IPS-20b (cell line): Measurements from ENCODE around the gene DYNLT1.

Experiments used
- H3K27ac ChIP-seq: one replicate; pipeline ENCODE4 v1.5.1; 2013; ENCODE audit warnings: low read length
- H3K27me3 ChIP-seq: 2 replicates; pipeline ENCODE4 v1.6.1; 2013; ENCODE audit warnings: mild to moderate bottlenecking, low read length, inconsistent platforms; ENCODE audit not compliant: insufficient read depth
- H3K36me3 ChIP-seq: 2 replicates; pipeline ENCODE4 v1.6.1; 2013; ENCODE audit warnings: low read depth, mild to moderate bottlenecking, inconsistent platforms, low read length, moderate library complexity; ENCODE audit not compliant: insufficient read depth
- H3K4me1 ChIP-seq: 2 replicates; pipeline ENCODE4 v1.6.1; 2013; ENCODE audit warnings: mild to moderate bottlenecking, control low read depth, inconsistent platforms, low read length, moderate library complexity; ENCODE audit not compliant: insufficient read depth
- H3K4me3 ChIP-seq: 2 replicates; pipeline ENCODE4 v1.5.1; 2013; ENCODE audit warnings: mild to moderate bottlenecking, low read length, inconsistent platforms
- H3K9ac ChIP-seq: 2 replicates; pipeline ENCODE4 v1.6.1; 2013; ENCODE audit warnings: low read depth, mild to moderate bottlenecking, inconsistent platforms, low read length, moderate library complexity
- H3K9me3 ChIP-seq: 2 replicates; pipeline ENCODE4 v1.6.1; 2013; ENCODE audit warnings: mild to moderate bottlenecking, low read depth, low read length, inconsistent platforms; ENCODE audit not compliant: insufficient read depth

Gene DYNLT1

GRCh38 chr6:158596861-158597260, 47.7 kb downstream of the DYNLT1 start:
- Histone ChIP-seq H3K27ac (no peak overlapping the region), H3K4me3 (no peak overlapping the region), H3K36me3 (peaks cover 80% of the 10 kb centered on the region), H3K9ac (no peak overlapping the region), H3K9me3 (no peaks in the 10 kb centered on the region), H3K27me3 (no peaks in the 10 kb centered on the region), H3K4me1 (no peaks in the 10 kb centered on the region)

GRCh38 chr6:158595223-158595622, 49.3 kb downstream of the DYNLT1 start:
- Histone ChIP-seq H3K4me3 (no peak overlapping the region), H3K27ac (no peak overlapping the region), H3K9ac (no peak overlapping the region), H3K4me1 (no peaks in the 10 kb centered on the region), H3K36me3 (peaks cover 87% of the 10 kb centered on the region), H3K27me3 (no peaks in the 10 kb centered on the region), H3K9me3 (no peaks in the 10 kb centered on the region)

- H3K4me3 ChIP-seq = no peak overlapping the region
- H3K36me3 ChIP-seq = peaks cover 90% of the 10 kb centered on the region
- H3K4me1 ChIP-seq = no peaks in the 10 kb centered on the region
- H3K9me3 ChIP-seq = no peaks in the 10 kb centered on the region
- no peak overlapping the region for H3K27ac ChIP-seq
- H3K9ac ChIP-seq = no peak overlapping the region
- H3K27me3 ChIP-seq = no peaks in the 10 kb centered on the region
Measured at GRCh38 chr6:158593670-158594069, 50.9 kb downstream of the DYNLT1 start.

GRCh38 chr6:158591810-158592209, 52.7 kb downstream of the DYNLT1 start:
- Histone ChIP-seq H3K9ac (no peak overlapping the region), H3K9me3 (no peaks in the 10 kb centered on the region), H3K27me3 (no peaks in the 10 kb centered on the region), H3K4me3 (no peak overlapping the region), H3K36me3 (peaks cover 91% of the 10 kb centered on the region), H3K4me1 (no peaks in the 10 kb centered on the region), H3K27ac (no peak overlapping the region)

GRCh38 chr6:158591134-158591809, 53.3 kb downstream of the DYNLT1 start:
- Histone ChIP-seq H3K27ac (no peak overlapping the region), H3K36me3 (peaks cover 91% of the 10 kb centered on the region), H3K27me3 (no peaks in the 10 kb centered on the region), H3K9me3 (no peaks in the 10 kb centered on the region), H3K4me1 (no peaks in the 10 kb centered on the region), H3K9ac (no peak overlapping the region), H3K4me3 (no peak overlapping the region)

- H3K4me1 ChIP-seq = no peaks in the 10 kb centered on the region
- no peak overlapping the region for H3K27ac ChIP-seq
- no peak overlapping the region for H3K4me3 ChIP-seq
- no peak overlapping the region for H3K9ac ChIP-seq
- no peaks in the 10 kb centered on the region for H3K9me3 ChIP-seq
- no peaks in the 10 kb centered on the region for H3K27me3 ChIP-seq
- peaks cover 91% of the 10 kb centered on the region for H3K36me3 ChIP-seq
Measured at GRCh38 chr6:158589366-158589765, 55.2 kb downstream of the DYNLT1 start.

GRCh38 chr6:158586652-158587051, 57.9 kb downstream of the DYNLT1 start:
- Histone ChIP-seq H3K27ac (no peak overlapping the region), H3K9ac (no peak overlapping the region), H3K36me3 (peaks cover 84% of the 10 kb centered on the region), H3K27me3 (no peaks in the 10 kb centered on the region), H3K4me3 (no peak overlapping the region), H3K4me1 (no peaks in the 10 kb centered on the region), H3K9me3 (no peaks in the 10 kb centered on the region)
